OCI-LY7 (cell line): Measurements from ENCODE around the gene SALL1. TPM values are rescaled to one million over a fixed set of nuclear protein-coding genes. Genes with fewer than 3 reads are reported as not detected.

ENCODE experiments used
- BruUV-seq: library from RNA; stranded (reverse); fragments of 400-500 nt; replicated peaks from 2 replicates; lab custom pipeline; 2021; lab: Mats Ljungman, UMichigan
- CTCF ChIA-PET: fragments of 300-600 bp; sonication (Branson Sonifier 250); formaldehyde crosslinking; loops from one replicate; lab custom pipeline; 2022; ENCODE audit warnings: antibody characterized with exemption; ENCODE audit not compliant: unreplicated experiment; lab: Charles Lee
- POLR2A ChIA-PET: fragments of 300-600 bp; sonication (Branson Sonifier 250); formaldehyde crosslinking; loops from one replicate; lab custom pipeline; 2022; ENCODE audit warnings: antibody characterized with exemption; lab: Charles Lee
- DNase-seq: peaks from one replicate; pipeline ENCODE4 v3.0.0-alpha.2; 2015; ENCODE audit warnings: low spot score
- H2AFZ ChIP-seq: fragments of 200-600 bp; sonication (generic), shearing (Covaris generic); 2 replicates; pipeline ENCODE4 v1.6.1; 2014; ENCODE audit warnings: mild to moderate bottlenecking, antibody characterized with exemption, low read length, moderate library complexity
- H3K27ac ChIP-seq: fragments of 200-600 bp; sonication (generic); 2 replicates; pipeline ENCODE4 v1.5.1; 2014; ENCODE audit warnings: mixed run types, low read depth, mild to moderate bottlenecking, moderate library complexity, low read length, inconsistent platforms; ENCODE audit not compliant: poor library complexity, severe bottlenecking
- H3K36me3 ChIP-seq: fragments of 200-600 bp; sonication (generic); 2 replicates; pipeline ENCODE4 v1.6.1; 2014; ENCODE audit warnings: mild to moderate bottlenecking, antibody characterized with exemption, low read length, moderate library complexity, mixed read lengths; ENCODE audit not compliant: insufficient read depth
- H3K4me1 ChIP-seq: fragments of 200-600 bp; sonication (generic); 2 replicates; pipeline ENCODE4 v1.5.1; 2014; ENCODE audit warnings: mild to moderate bottlenecking, low read length; ENCODE audit not compliant: insufficient read depth, poor library complexity, severe bottlenecking
- H3K4me2 ChIP-seq: fragments of 200-600 bp; sonication (generic); 2 replicates; pipeline ENCODE4 v1.6.1; 2014; ENCODE audit warnings: mild to moderate bottlenecking, low read length
- H3K4me3 ChIP-seq: fragments of 200-600 bp; sonication (generic); 2 replicates; pipeline ENCODE4 v1.5.1; 2014; ENCODE audit warnings: mild to moderate bottlenecking, low read depth, low read length; ENCODE audit not compliant: poor library complexity, severe bottlenecking
- H3K79me2 ChIP-seq: fragments of 200-600 bp; sonication (generic); 2 replicates; pipeline ENCODE4 v1.6.1; 2016; ENCODE audit warnings: low read depth, mild to moderate bottlenecking, low read length, moderate library complexity, mixed read lengths; ENCODE audit not compliant: insufficient read depth
- H3K9me2 ChIP-seq: fragments of 200-600 bp; sonication (generic); 2 replicates; pipeline ENCODE4 v1.6.1; 2016; ENCODE audit warnings: mild to moderate bottlenecking, low read length, mixed read lengths; ENCODE audit not compliant: insufficient read depth
- H3K9me3 ChIP-seq: fragments of 200-600 bp; sonication (generic); 2 replicates; pipeline ENCODE4 v1.6.1; 2014; ENCODE audit warnings: mild to moderate bottlenecking, mixed run types, low read length, mixed read lengths
- H4K20me1 ChIP-seq: fragments of 200-600 bp; sonication (generic); 2 replicates; pipeline ENCODE4 v1.6.1; 2014; ENCODE audit warnings: mild to moderate bottlenecking, antibody characterized with exemption, low read length, moderate library complexity, mixed read lengths; ENCODE audit not compliant: insufficient read depth
- CTCF ChIP-seq: fragments of 200-600 bp; sonication (generic); conservative IDR thresholded peaks from 2 replicates; pipeline ENCODE4 v1.5.1; 2014; ENCODE audit warnings: mild to moderate bottlenecking, antibody characterized with exemption, low read length, moderate library complexity, mixed read lengths
- EZH2phosphoT487 ChIP-seq: fragments of 200-600 bp; sonication (generic); IDR thresholded peaks from 2 replicates; pipeline ENCODE4 v1.6.1; 2018; ENCODE audit warnings: low read depth, borderline replicate concordance, mild to moderate bottlenecking, mixed run types, antibody characterized with exemption, low read length, moderate library complexity, mixed read lengths
- intact Hi-C: fragments of 100-400 bp; cut with micrococcal nuclease; formaldehyde crosslinking; loops from one replicate; pipeline ENCODE4 v1.10.0; 2022; ENCODE audit not compliant: unreplicated experiment
- total RNA-seq, 2 experiments: library from RNA; depleted of rRNA in 1 of 2; stranded (reverse); fragments of >200 nt in 1 of 2; shearing (Covaris generic) in 1 of 2; gene quantifications; 2 replicates each; pipeline ENCODE4 v1.2.3, GENCODE V29; 2014 to 2022

Gene SALL1
- total RNA-seq, 2 experiments from 2014 or later = not detected

GRCh38 chr16:51152691-51153576, 1.9 kb upstream of the SALL1 start:
- intact Hi-C loops = no loop called here

GRCh38 chr16:51151961-51152663, 1.0 kb upstream of the SALL1 start:
- Histone ChIP-seq H3K4me1 (no peaks in the 10 kb centered on the region), H3K9me3 (no peaks in the 10 kb centered on the region), H3K36me3 (no peaks in the 10 kb centered on the region), H3K4me3 (no peak overlapping the region), H3K4me2 (no peak overlapping the region), H4K20me1 (no peaks in the 10 kb centered on the region), H2AFZ (no peak overlapping the region), H3K9me2 (no peaks in the 10 kb centered on the region), H3K79me2 (no peaks in the 10 kb centered on the region), H3K27ac (no peak overlapping the region)
- TF ChIP-seq EZH2phosphoT487 = no peak
- TF ChIP-seq CTCF = no peak
- no TSS peak for BruUV-seq
- no peak for DNase-seq
- ChIA-PET CTCF (no interaction called here), POLR2A (no interaction called here)
- intact Hi-C loops = no loop called here

More at GRCh38 chr16:51152691-51153576, 1.9 kb upstream of the SALL1 start:
- ChIA-PET CTCF (no interaction called here), POLR2A (interaction anchor here (0.6 to 0.8 kb wide), 2 partner anchors 21 to 622 kb away, joined by 3 to 6 read pairs; no protein-coding TSS in a partner anchor)
- Histone ChIP-seq H3K36me3 (no peaks in the 10 kb centered on the region), H3K4me2 (no peak overlapping the region), H3K79me2 (no peaks in the 10 kb centered on the region), H3K9me2 (no peaks in the 10 kb centered on the region), H3K4me3 (no peak overlapping the region), H3K9me3 (no peaks in the 10 kb centered on the region), H3K4me1 (no peaks in the 10 kb centered on the region), H4K20me1 (no peaks in the 10 kb centered on the region), H2AFZ (no peak overlapping the region), H3K27ac (no peak overlapping the region)
- no TSS peak for BruUV-seq
- no peak for DNase-seq
- TF ChIP-seq EZH2phosphoT487 (no peak), CTCF (no peak)
